ENCODE measurements around the gene TMPRSS6.

The TMPRSS6 gene

DNA sequence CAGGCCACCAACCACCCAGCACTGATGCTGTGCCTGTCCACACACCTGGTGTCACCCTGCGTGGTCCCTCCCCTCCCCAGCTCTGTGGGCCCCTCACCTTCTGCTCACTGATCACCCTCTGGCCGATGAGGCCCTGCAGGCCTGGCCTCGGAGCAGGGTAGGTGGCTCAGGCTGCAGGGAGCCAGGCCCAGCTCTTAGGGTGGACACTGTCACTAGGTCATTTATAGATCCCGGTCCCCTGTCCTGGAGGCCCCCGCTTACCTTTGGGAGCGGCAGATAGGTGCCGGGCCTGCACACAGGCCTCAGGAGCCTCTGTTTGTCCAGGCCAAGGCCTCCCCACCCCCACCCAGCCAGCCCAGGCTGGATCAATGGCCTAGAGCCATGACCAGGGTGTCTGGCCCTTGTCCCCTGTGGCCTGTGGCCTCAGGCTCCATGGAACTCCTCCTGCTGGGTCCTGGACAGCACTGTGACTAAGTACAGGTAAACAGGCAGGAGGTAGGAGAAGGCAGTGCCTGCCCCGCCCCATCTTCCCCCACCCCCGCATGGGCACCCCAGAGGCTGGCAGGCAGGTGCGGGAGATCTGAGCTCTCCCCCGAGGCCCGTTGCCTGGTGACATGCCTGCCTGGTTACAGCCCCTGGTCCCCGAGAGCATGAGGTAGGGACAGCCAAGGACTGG, at the start of gene TMPRSS6:
Gene TMPRSS6 (minus strand): TSS at position 472 of the 676 bp plus-strand sequence. CDS start 6,296 bp downstream, outside the sequence.
- H3K27ac ChIP-seq: no peak within 1 kb of the TSS
- TF ChIP-seq, protein P1, sequence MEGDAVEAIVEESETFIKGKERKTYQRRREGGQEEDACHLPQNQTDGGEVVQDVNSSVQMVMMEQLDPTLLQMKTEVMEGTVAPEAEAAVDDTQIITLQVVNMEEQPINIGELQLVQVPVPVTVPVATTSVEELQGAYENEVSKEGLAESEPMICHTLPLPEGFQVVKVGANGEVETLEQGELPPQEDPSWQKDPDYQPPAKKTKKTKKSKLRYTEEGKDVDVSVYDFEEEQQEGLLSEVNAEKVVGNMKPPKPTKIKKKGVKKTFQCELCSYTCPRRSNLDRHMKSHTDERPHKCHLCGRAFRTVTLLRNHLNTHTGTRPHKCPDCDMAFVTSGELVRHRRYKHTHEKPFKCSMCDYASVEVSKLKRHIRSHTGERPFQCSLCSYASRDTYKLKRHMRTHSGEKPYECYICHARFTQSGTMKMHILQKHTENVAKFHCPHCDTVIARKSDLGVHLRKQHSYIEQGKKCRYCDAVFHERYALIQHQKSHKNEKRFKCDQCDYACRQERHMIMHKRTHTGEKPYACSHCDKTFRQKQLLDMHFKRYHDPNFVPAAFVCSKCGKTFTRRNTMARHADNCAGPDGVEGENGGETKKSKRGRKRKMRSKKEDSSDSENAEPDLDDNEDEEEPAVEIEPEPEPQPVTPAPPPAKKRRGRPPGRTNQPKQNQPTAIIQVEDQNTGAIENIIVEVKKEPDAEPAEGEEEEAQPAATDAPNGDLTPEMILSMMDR (conservative IDR thresholded peaks at IDR 0.05): no peak

- TF ChIP-seq, protein P1 (conservative IDR thresholded peaks at IDR 0.05): no peak
Observed at GRCh38 chr22:37158963-37159290, 49.4 kb upstream of the TMPRSS6 start.

GRCh38 chr22:37157516-37158285, 48.2 kb upstream of the TMPRSS6 start:
- H3K27ac ChIP-seq: no peak overlapping the region

More at GRCh38 chr22:37158963-37159290, 49.4 kb upstream of the TMPRSS6 start:
- H3K27ac ChIP-seq: no peak overlapping the region

DNA sequence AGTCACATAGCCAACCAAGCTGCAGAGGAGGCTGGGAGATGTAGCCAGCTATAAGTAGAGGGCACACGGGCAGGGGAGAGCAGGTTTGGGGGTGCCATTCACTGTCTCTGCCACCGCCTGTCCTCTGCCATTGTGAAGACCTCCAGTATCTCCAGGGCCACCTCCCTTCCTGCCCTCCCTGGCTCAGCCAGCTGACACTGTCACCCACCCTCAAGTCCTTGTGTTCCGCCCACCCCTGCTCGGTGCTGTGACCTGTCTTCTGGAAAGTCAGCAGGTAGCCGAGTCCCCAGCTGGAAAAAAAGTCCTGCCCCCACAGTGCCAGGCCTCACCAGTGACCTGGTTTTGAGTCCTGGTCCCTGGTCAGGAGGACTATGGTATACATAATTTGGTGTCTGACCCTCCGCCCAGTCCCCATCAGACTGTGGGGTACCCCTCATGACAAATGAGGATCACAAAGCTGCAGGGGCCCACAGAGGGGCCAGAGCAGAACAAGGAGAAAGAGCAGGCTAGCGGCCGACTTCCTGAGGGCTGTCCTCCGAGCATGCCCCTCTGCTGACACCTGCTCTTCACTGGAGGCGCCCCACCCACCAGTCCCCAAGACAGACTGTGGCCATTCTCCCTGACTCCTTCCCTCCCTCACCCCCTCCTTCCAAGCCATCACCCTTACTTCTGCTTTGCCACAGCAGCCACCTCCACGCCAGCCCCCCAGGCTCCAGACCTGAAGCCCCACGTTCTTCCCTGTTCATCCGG, 47.3 kb upstream of the TMPRSS6 start:
- no peak overlapping the region for H3K27ac ChIP-seq
- TF ChIP-seq, protein P1 (conservative IDR thresholded peaks at IDR 0.05): no peak

More at GRCh38 chr22:37157516-37158285, 48.2 kb upstream of the TMPRSS6 start:
- TF ChIP-seq, protein P1 (conservative IDR thresholded peaks at IDR 0.05): no peak

DNA sequence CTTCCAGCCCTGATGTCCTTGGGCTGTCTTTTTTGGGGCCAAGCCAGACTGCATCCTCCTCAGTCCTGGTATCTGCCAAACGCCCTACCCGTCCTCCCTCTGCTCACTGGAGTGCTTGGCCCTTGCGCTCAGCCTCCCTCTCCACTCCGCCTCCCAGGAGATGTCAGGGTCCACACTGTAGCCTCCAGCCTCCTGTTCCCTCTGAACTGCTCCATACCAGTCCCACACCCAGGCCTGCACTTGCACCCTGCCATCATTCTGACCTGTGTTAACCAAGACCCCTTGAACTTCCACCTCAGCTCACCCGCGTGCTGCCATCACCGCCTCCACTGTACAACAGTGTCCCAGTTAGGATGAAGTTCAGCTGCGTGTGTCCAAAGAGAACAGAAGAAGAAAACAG, 46.5 kb upstream of the TMPRSS6 start:
- H3K27ac ChIP-seq: no peak overlapping the region
- TF ChIP-seq, protein P1 (conservative IDR thresholded peaks at IDR 0.05): no peak

DNA sequence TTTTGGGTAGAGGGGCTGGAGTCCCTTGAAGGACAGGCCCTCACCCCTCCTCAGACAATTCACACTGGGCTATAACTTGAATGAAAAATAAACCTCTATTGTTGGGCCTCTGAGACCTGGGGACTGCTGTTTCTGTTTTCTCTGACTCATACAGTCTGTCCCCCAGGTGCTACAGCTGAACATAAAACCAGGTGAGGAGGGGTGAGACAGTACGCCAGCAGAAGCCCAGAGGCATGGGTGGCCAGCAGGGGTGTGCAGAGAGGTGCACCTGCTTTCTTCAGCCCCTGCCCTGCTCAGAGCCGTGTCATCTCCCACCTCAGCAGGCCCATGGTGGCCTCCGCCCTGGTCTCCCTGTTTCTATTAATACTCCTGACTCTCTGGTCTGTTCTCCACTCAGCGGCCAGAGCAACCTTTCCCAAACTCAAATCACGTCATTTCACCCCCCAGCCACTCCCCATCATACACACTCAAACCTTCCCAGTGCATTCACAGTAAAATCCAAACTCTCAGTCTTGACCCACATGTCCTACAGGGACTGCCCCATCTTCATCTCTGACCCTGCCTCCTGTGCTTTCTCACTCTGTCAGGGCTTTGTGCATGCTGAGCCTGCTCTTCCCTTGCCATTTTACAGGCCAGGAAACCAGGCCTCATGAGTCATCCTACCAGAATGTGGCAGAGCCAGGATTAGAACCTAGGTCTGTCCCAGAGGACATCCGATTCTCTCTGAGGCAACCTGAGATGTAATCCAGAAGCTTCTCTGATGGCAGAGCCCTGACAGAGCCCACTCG, 45.6 kb upstream of the TMPRSS6 start:
- TF ChIP-seq, protein P1 (conservative IDR thresholded peaks at IDR 0.05): no peak
- H3K27ac ChIP-seq: no peak overlapping the region
